A673 (cell line): ENCODE results near the gene SDC4.

Source experiments
- CTCF ChIP-seq: fragments of 300-800, 200-600 bp; sonication (generic); conservative IDR thresholded peaks from 2 replicates; pipeline ENCODE4 v1.5.1; 2017; ENCODE audit warnings: low read depth, mild to moderate bottlenecking, antibody characterized with exemption, low read length, moderate library complexity, mixed read lengths
- EZH2 ChIP-seq: fragments of 200-600 bp; sonication (generic); IDR thresholded peaks from 2 replicates; pipeline ENCODE4 v1.6.1; 2017; ENCODE audit warnings: borderline replicate concordance, low read depth, mild to moderate bottlenecking, mixed read lengths, antibody characterized with exemption, low read length; ENCODE audit not compliant: poor library complexity, severe bottlenecking

- TF ChIP-seq CTCF = no peak
- no peak for TF ChIP-seq EZH2
Observed at GRCh38 chr20:45387274-45387673, 39.0 kb upstream of the SDC4 start.
